Measurements from ENCODE around the gene MRPL40. TPM values are rescaled to one million over a fixed set of nuclear protein-coding genes. Genes with fewer than 3 reads are reported as not detected.

MRPL40 gene
- total and polyA plus RNA-seq, 2 experiments from 2014 or later = 15.5 to 53.5 TPM

- TF ChIP-seq, protein P1, sequence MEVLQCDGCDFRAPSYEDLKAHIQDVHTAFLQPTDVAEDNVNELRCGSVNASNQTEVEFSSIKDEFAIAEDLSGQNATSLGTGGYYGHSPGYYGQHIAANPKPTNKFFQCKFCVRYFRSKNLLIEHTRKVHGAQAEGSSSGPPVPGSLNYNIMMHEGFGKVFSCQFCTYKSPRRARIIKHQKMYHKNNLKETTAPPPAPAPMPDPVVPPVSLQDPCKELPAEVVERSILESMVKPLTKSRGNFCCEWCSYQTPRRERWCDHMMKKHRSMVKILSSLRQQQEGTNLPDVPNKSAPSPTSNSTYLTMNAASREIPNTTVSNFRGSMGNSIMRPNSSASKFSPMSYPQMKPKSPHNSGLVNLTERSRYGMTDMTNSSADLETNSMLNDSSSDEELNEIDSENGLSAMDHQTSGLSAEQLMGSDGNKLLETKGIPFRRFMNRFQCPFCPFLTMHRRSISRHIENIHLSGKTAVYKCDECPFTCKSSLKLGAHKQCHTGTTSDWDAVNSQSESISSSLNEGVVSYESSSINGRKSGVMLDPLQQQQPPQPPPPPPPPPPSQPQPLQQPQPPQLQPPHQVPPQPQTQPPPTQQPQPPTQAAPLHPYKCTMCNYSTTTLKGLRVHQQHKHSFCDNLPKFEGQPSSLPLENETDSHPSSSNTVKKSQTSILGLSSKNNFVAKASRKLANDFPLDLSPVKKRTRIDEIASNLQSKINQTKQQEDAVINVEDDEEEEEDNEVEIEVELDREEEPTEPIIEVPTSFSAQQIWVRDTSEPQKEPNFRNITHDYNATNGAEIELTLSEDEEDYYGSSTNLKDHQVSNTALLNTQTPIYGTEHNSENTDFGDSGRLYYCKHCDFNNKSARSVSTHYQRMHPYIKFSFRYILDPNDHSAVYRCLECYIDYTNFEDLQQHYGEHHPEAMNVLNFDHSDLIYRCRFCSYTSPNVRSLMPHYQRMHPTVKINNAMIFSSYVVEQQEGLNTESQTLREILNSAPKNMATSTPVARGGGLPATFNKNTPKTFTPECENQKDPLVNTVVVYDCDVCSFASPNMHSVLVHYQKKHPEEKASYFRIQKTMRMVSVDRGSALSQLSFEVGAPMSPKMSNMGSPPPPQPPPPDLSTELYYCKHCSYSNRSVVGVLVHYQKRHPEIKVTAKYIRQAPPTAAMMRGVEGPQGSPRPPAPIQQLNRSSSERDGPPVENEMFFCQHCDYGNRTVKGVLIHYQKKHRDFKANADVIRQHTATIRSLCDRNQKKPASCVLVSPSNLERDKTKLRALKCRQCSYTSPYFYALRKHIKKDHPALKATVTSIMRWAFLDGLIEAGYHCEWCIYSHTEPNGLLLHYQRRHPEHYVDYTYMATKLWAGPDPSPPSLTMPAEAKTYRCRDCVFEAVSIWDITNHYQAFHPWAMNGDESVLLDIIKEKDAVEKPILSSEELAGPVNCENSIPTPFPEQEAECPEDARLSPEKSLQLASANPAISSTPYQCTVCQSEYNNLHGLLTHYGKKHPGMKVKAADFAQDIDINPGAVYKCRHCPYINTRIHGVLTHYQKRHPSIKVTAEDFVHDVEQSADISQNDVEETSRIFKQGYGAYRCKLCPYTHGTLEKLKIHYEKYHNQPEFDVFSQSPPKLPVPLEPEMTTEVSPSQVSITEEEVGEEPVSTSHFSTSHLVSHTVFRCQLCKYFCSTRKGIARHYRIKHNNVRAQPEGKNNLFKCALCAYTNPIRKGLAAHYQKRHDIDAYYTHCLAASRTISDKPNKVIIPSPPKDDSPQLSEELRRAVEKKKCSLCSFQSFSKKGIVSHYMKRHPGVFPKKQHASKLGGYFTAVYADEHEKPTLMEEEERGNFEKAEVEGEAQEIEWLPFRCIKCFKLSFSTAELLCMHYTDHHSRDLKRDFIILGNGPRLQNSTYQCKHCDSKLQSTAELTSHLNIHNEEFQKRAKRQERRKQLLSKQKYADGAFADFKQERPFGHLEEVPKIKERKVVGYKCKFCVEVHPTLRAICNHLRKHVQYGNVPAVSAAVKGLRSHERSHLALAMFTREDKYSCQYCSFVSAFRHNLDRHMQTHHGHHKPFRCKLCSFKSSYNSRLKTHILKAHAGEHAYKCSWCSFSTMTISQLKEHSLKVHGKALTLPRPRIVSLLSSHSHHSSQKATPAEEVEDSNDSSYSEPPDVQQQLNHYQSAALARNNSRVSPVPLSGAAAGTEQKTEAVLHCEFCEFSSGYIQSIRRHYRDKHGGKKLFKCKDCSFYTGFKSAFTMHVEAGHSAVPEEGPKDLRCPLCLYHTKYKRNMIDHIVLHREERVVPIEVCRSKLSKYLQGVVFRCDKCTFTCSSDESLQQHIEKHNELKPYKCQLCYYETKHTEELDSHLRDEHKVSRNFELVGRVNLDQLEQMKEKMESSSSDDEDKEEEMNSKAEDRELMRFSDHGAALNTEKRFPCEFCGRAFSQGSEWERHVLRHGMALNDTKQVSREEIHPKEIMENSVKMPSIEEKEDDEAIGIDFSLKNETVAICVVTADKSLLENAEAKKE (CRISPR knock-in tag; IDR thresholded peaks at IDR 0.05) = no peak
- TF ChIP-seq JUNB (IDR thresholded peaks at IDR 0.05; ENCODE audit: unreplicated experiment) (no peak), EZH2phosphoT487 (IDR thresholded peaks at IDR 0.05; ENCODE audit: unreplicated experiment) (no peak), EZH2 (IDR thresholded peaks at IDR 0.05; ENCODE audit: low read depth, unreplicated experiment) (no peak), NANOG (IDR thresholded peaks at IDR 0.05; ENCODE audit: borderline replicate concordance) (no peak), CREB1 (CRISPR knock-in tag; IDR thresholded peaks at IDR 0.05; ENCODE audit: low read depth) (no peak), ETS1 (IDR thresholded peaks at IDR 0.05) (no peak), ZNF114 (CRISPR knock-in tag; IDR thresholded peaks at IDR 0.05) (no peak)
Observed at GRCh38 chr22:19405133-19405532, 27.2 kb upstream of the MRPL40 start (continued).

DNA sequence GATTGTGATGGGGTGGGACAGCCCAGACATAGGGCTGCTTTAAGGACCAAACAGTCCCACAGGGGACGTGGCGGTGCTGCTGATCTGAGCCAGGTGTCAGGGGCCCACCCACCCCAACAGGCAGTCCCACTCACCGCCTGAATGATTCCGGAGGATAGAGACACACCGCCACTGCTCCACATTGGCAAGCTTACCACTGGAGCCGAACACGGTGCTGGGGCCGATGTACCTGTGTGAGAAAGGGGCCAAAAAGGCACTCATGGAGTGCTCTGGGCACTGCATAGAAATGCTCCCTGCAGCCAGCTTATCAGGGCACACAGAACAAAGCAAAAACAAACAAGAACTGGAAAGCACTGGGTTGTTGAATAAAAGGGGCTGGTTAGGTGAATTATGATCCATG, 26.7 kb upstream of the MRPL40 start:
- Histone ChIP-seq H3K4me2 (no peak overlapping the region), H3F3A (replicated peaks; ENCODE audit: low read depth) (no peaks in the 10 kb centered on the region), H3K4me1 (ENCODE audit: insufficient read depth) (no peaks in the 10 kb centered on the region), H3K27me3 (ENCODE audit: insufficient read depth) (no peaks in the 10 kb centered on the region), H3K79me2 (replicated peaks; ENCODE audit: insufficient read depth) (peaks cover 3% of the 10 kb centered on the region), H3K4me3 (no peak overlapping the region), H2AFZ (no peak overlapping the region), H3K36me3 (ENCODE audit: insufficient read depth) (peaks cover 27% of the 10 kb centered on the region), H4K20me1 (replicated peaks; ENCODE audit: insufficient read depth) (peaks cover 22% of the 10 kb centered on the region), H3K27ac (ENCODE audit: low read depth) (no peak overlapping the region), H3K9me2 (ENCODE audit: insufficient read depth) (no peaks in the 10 kb centered on the region)
- Mint-ChIP-seq H3K4me1 (no peaks in the 10 kb centered on the region), H3K36me3 (ENCODE audit: low read depth) (peaks cover 68% of the 10 kb centered on the region), H3K27me3 (ENCODE audit: insufficient read depth, low read depth, poor library complexity) (peaks cover 14% of the 10 kb centered on the region), H3K4me3 (no peak overlapping the region), H3K27ac (no peak overlapping the region), H3K9me3 (no peaks in the 10 kb centered on the region)
- ATAC-seq (no peak), DNase-seq (ENCODE audit: low spot score) (no peak)
- TF ChIP-seq STAT1 (IDR thresholded peaks at IDR 0.05; ENCODE audit: unreplicated experiment) = no peak
- TF ChIP-seq, protein P2, sequence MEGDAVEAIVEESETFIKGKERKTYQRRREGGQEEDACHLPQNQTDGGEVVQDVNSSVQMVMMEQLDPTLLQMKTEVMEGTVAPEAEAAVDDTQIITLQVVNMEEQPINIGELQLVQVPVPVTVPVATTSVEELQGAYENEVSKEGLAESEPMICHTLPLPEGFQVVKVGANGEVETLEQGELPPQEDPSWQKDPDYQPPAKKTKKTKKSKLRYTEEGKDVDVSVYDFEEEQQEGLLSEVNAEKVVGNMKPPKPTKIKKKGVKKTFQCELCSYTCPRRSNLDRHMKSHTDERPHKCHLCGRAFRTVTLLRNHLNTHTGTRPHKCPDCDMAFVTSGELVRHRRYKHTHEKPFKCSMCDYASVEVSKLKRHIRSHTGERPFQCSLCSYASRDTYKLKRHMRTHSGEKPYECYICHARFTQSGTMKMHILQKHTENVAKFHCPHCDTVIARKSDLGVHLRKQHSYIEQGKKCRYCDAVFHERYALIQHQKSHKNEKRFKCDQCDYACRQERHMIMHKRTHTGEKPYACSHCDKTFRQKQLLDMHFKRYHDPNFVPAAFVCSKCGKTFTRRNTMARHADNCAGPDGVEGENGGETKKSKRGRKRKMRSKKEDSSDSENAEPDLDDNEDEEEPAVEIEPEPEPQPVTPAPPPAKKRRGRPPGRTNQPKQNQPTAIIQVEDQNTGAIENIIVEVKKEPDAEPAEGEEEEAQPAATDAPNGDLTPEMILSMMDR (conservative IDR thresholded peaks at IDR 0.05; ENCODE audit: low read depth in 2 of 2) = no peak
- TF ChIP-seq POLR2AphosphoS5 (IDR thresholded peaks at IDR 0.05; ENCODE audit: low read depth) = no peak
- TF ChIP-seq EZH2phosphoT487 (IDR thresholded peaks at IDR 0.05; ENCODE audit: unreplicated experiment) = no peak
- no peak for TF ChIP-seq NANOG (IDR thresholded peaks at IDR 0.05; ENCODE audit: borderline replicate concordance)
- TF ChIP-seq EZH2 (IDR thresholded peaks at IDR 0.05; ENCODE audit: low read depth, unreplicated experiment) = no peak
- TF ChIP-seq JUNB (IDR thresholded peaks at IDR 0.05; ENCODE audit: unreplicated experiment) = no peak
- TF ChIP-seq ZNF331 (CRISPR knock-in tag; IDR thresholded peaks at IDR 0.05; ENCODE audit: low read depth) = no peak
- TF ChIP-seq ZNF114 (CRISPR knock-in tag; IDR thresholded peaks at IDR 0.05) = no peak
- no peak for TF ChIP-seq CREB1 (CRISPR knock-in tag; IDR thresholded peaks at IDR 0.05; ENCODE audit: low read depth)
- TF ChIP-seq REST (IDR thresholded peaks at IDR 0.05; ENCODE audit: unreplicated experiment) = no peak

All from GM23338 (cell line).